Measurements from ENCODE around the gene CSNK1G3.

Gene CSNK1G3

GRCh38 chr5:123514615-123515355 is 2.8 kb downstream of the CSNK1G3 start:
- DNase-seq (ENCODE audit: low spot score) = no peak

DNA sequence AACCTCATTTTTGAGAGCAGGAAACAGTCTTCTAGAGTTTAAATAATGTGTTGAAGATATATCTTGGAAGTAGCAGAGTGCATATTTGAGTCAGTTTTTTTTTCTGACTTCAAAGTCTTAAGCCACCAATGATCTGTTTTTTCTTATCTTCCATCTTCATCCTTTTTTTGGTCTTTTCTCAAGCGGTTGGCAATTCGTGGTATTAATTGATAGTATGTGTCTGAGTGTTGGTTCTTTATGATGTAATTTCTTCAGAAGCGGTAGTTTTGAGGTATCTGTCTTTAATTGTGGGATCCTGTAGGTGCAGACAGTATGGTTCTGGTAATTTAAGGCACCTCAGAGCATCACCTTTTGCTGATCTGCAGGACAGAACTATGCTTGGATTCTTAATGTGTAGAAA is 3.9 kb downstream of the CSNK1G3 start:
- DNase-seq (ENCODE audit: low spot score) = no peak

DNA sequence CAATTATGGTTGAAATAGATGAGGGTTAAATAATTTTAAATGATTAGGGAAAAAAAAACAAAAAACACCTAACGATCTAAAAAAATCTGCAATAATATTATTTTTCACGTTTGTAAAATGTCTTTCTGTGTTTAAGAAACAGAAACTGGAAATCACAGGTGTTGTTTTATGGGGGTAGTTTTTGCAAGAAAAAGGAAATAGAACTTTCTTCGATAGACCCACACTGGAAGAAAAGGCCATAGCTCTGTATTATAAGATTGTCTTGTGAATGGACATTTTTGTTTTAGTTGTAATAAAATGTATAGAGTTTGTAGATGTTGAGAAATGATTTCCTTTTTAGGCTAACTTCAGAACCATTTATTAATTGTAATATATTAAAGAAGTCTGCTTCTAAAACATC is 5.5 kb downstream of the CSNK1G3 start:
- DNase-seq (ENCODE audit: low spot score) = no peak

GRCh38 chr5:123518111-123518510 is 6.1 kb downstream of the CSNK1G3 start:
- no peak for DNase-seq (ENCODE audit: low spot score)

DNA sequence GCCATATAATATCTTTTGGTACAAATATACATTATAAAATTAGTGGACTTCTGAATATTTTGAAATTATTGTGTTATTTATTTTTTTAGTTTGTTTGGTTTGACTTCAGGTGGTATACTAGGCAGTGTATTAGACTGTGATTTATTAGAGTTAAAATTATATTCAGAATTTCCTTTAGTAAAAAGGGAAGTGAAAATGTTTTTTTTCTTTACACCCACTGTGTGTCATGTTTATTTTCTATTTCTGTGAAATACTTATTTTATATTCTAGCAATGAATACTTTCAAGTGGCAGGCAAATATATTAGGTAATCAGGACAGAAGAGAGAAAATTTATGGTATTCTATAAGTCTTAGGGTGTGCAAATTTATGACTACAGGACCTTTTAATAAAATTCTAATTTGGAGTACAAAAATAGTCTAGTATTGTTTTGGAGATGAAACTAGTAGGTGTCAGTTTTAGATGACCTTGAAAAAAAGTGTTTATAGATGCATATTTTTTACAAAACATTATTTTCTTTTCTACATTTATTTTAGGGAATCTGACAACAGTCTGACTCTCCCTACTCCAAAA is 8.8 kb downstream of the CSNK1G3 start:
- no peak for DNase-seq (ENCODE audit: low spot score)

GRCh38 chr5:123524146-123524545 is 12.2 kb downstream of the CSNK1G3 start:
- no peak for DNase-seq (ENCODE audit: low spot score)

DNA sequence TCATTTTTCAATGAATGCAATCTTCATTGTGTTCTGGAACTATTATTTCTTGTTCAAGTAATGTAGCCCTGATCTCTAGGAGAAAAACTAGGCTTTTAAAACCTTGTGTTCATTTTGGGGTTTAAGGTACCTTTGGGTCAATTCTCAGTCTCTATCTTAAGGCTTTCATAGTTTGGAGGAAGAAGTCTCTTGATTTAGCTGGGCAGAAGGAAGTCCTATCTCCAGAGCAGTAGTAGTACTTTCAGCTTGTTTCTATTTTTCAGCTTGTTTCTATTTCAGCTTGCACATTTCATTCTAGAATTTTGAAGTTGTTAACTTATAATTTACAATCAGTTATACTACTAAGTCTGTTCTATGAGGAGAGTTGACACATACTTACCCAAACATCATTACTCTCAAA is 15.2 kb downstream of the CSNK1G3 start:
- DNase-seq (ENCODE audit: low spot score) = no peak

- no peak for DNase-seq (ENCODE audit: low spot score)
Measured at GRCh38 chr5:123528065-123528464, 16.1 kb downstream of the CSNK1G3 start.

DNA sequence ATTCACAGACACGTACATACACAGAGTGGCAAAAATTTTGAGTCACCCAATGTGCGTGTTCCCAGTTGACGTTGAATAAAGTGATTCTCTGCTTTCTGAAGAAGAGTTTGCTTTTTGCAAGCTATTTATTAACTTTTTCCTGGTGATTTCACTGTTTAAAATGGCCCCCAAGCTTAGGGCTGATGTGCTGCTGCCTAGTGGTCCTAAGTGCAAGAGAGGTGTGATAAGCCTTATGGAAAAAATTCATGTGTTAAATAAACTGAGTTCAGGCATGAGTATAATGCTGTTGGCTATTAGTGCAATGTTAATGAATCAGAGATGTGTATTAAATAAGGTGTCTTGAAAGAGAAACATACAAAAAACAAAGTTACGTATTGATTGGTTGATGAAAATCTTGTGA is 16.9 kb downstream of the CSNK1G3 start:
- no peak for DNase-seq (ENCODE audit: low spot score)

DNA sequence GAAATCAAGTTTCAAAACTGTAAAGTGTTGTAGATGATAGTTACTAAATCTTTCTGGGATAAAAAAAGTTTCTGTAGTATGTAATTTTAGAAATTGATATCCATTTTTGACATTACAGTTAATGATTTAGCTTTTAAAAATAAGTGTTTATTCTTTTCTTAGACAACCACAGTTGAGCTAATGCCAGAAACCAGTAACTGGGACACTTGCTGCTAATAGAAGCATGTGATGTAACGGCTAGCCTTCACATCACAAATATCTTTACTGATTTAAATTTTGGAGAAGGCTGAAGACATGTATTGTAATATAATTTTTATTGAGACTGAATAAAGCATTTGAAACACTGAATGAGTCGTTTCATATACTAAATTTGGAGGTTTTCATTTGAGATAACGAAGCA is 18.8 kb downstream of the CSNK1G3 start:
- no peak for DNase-seq (ENCODE audit: low spot score)

DNA sequence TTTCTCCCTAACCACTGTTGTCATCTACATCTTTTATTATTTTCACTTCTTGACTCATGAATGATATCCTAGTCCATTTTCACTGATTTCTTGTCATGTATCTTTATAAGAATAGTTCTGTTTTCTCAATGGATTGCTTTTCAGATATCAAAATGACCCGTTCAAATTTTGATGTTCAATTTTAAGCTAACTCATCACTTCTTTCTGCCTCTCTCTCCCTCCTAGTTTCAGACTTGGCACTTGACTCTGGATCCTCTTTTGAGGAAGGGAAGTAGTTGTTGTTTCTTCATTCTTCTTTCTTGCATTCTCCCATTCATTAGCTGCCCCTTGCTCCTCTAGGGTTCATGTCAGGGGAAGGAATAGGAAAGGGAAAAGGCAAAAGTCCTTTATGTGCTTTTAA is 23.7 kb downstream of the CSNK1G3 start:
- no peak for DNase-seq (ENCODE audit: low spot score)

DNA sequence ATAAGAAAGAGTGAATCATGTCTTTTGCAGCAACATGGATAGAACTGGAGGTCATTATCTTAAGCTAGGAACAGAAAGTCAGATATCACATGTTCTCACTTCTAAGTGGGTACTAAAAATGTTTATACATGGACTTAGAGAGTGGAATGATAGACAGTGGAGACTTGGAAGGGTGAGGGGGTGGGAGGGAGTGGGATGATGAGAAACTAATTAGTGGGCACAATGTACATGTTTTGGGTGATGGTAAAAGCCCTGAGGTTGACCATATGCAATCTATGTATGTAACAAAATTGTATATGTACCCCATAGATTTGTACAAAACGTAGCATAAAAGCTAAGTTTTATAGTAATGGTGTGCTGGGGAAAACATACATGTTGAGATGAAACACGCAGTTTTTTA is 25.3 kb downstream of the CSNK1G3 start:
- no peak for DNase-seq (ENCODE audit: low spot score)

- DNase-seq (ENCODE audit: low spot score) = no peak
Measured at GRCh38 chr5:123537845-123538244, 25.9 kb downstream of the CSNK1G3 start.

GRCh38 chr5:123538670-123539459 is 26.9 kb downstream of the CSNK1G3 start:
- no peak for DNase-seq (ENCODE audit: low spot score)

- DNase-seq (ENCODE audit: low spot score) = no peak
Measured at GRCh38 chr5:123540534-123540933, 28.6 kb downstream of the CSNK1G3 start.

- DNase-seq (ENCODE audit: low spot score) = no peak
Measured at GRCh38 chr5:123543438-123543837, 31.5 kb downstream of the CSNK1G3 start.

- peak; percentile 7 for DNase-seq (ENCODE audit: low spot score)
Measured at GRCh38 chr5:123545506-123545905, 33.5 kb downstream of the CSNK1G3 start.

- DNase-seq (ENCODE audit: low spot score) = no peak
Measured at GRCh38 chr5:123546657-123547056, 34.7 kb downstream of the CSNK1G3 start.

DNA sequence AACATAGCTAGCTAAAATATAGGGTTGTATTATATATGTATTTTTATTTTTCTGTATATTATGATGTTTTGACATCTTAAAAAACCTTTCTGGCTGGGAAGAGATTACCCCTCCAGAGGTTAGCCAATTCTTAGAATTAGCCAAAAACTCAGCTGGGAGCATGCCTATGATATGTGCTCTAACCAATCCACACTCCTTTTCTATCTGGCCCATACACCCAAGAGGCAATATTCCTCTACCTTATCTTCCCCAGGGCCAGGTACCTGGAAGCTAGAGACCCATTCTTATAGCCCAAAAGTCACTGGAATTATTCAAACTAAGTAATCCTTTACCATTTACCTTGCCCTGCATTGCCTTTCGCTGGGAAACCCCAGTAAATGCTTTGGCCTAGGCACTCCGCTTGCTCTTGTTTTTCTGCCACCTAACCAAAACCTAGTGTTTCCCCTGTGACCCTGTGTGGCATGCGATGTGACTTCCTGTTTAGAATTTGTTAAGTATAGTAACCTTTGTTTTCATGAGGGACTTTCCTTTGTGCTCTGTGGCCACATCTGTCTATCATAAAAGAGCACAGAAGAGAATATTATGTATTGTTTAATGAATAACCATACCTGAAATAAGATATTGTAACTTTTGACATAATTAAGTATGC is 37.4 kb downstream of the CSNK1G3 start:
- DNase-seq (ENCODE audit: low spot score) = no peak

- no peak for DNase-seq (ENCODE audit: low spot score)
Measured at GRCh38 chr5:123554601-123555000, 42.6 kb downstream of the CSNK1G3 start.

GRCh38 chr5:123557907-123558306 is 45.9 kb downstream of the CSNK1G3 start:
- no peak for DNase-seq (ENCODE audit: low spot score)

DNA sequence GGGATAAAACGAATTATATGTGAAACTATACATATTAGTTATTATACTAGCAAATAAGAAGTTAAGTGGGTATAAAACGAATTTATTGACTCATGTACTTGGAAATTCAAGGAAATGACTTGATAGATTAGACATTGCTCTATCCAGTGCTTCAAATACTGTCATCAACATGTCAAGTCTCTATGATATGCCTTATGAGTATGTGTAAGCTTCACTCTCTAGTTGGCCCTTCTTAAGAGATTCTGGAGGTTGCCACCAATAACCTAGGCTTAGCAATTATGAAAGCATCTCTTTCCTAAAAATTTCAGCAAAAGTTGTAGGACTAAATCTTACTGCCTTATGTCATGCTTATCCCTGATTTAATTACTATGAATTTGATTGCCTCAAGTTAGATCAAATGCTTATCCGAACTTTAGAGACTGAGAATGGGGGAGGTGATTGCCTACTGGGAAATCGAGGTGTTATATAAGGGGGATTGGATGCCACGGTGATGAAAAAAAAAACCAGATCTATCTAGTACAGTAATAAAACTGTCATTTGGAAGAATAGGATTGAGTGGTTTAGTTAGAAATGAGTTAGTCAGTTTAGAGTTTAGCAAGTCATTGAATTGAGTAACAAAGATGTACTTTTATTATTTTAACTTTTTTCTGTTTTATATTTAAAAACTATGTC is 46.9 kb downstream of the CSNK1G3 start:
- no peak for DNase-seq (ENCODE audit: low spot score)

Data from hematopoietic multipotent progenitor cell treated with erythropoietin and hydrocortisone succinate and interleukin-3 and kit ligand, for 17 days (in vitro differentiated cells).